Measurements from ENCODE around the gene EMP1.

GRCh38 chr12:13257356-13257875 lies 60.9 kb downstream of the EMP1 start:
- TF ChIP-seq CTCF (IDR thresholded peaks at IDR 0.05) (no peak), EP300 (IDR thresholded peaks at IDR 0.05) (no peak), POLR2A (IDR thresholded peaks at IDR 0.05) (no peak)

Data from tibial nerve (tissue), 4 donors.